Type B pancreatic cell (in vitro differentiated cells): ENCODE results near the gene ANGEL1. TPM values are rescaled to one million over a fixed set of nuclear protein-coding genes. Genes with fewer than 3 reads are reported as not detected.

ENCODE experiments used
- DNase-seq: peaks from one replicate; pipeline ENCODE4 v3.0.0; 2021; ENCODE audit warnings: mixed read lengths; ENCODE audit not compliant: unreplicated experiment; ENCODE audit errors: extremely low spot score
- H3K27ac Mint-ChIP-seq: 2 replicates; pipeline ENCODE4 v1.8.0; 2021; ENCODE audit warnings: mild to moderate bottlenecking, mixed read lengths
- H3K27me3 Mint-ChIP-seq: 2 replicates; pipeline ENCODE4 v1.8.0; 2021; ENCODE audit warnings: mixed read lengths
- H3K36me3 Mint-ChIP-seq: 2 replicates; pipeline ENCODE4 v1.8.0; 2021; ENCODE audit warnings: mixed read lengths
- H3K4me1 Mint-ChIP-seq: one replicate; pipeline ENCODE4 v1.8.0; 2021; ENCODE audit warnings: mixed read lengths; ENCODE audit not compliant: unreplicated experiment
- H3K4me3 Mint-ChIP-seq: 2 replicates; pipeline ENCODE4 v1.8.0; 2021; ENCODE audit warnings: mild to moderate bottlenecking, mixed read lengths
- H3K9me3 Mint-ChIP-seq: 2 replicates; pipeline ENCODE4 v1.8.0; 2021; ENCODE audit warnings: mixed read lengths
- total RNA-seq: library from RNA; stranded (reverse); gene quantifications from 2 replicates; pipeline ENCODE4 v1.2.1, GENCODE V29; 2021; ENCODE audit warnings: low replicate concordance
- TF ChIP-seq, protein P1 (sequence below): fragments of 200-600 bp; sonication (generic); conservative IDR thresholded peaks from 2 replicates; pipeline ENCODE4 v1.5.0; 2021; ENCODE audit warnings: antibody characterized with exemption, mild to moderate bottlenecking

Gene ANGEL1
- total RNA-seq, 1 donor from 2014 or later, result 28.4 TPM

DNA sequence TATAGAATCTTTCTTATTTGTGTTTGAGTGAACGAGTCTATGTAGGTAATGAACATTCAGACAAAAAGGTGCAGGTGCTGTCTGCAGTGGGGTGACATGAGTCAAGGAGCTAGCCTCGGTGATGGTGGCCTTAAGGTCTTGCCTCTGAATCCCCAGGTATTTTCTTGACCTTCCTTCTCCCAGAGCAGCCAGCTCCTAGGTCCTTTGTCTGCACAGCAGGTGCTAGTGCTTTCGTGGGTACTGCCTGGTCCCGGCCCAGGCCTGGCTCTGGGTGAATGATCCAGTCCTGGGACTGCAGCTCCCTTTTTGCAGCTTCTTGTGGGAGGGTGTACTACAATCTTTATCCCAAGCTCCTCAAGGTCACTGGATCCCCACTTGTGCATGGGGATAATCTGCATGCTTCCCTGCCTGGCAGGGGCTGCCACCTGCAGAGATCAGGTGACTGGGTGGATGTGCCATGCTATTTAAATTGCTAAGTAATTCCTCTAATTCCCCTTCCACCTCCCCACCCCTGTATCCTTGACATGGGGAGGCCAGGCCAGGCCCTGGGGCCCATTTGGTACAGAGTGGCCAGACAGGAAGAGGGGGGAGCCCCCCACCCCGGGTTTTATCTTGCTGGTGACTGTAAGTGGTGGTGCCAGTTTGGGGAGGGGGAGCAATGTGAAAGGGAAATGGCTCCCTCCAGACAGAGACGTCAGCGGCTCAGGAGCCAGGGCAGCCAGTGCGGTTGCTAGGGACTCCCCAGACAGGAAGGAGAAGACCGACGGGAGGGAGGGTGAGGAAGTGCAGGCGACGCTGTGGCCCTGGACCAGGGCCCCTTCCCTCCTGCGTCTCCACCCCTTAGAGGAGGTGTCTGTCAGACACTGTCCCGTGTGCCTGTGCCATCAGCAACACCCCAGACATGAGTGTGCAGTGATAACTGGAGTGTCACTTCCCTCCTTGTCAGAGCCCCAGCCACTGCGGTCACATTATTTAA lies 44.7 kb downstream of the ANGEL1 start:
- TF ChIP-seq, protein P1, sequence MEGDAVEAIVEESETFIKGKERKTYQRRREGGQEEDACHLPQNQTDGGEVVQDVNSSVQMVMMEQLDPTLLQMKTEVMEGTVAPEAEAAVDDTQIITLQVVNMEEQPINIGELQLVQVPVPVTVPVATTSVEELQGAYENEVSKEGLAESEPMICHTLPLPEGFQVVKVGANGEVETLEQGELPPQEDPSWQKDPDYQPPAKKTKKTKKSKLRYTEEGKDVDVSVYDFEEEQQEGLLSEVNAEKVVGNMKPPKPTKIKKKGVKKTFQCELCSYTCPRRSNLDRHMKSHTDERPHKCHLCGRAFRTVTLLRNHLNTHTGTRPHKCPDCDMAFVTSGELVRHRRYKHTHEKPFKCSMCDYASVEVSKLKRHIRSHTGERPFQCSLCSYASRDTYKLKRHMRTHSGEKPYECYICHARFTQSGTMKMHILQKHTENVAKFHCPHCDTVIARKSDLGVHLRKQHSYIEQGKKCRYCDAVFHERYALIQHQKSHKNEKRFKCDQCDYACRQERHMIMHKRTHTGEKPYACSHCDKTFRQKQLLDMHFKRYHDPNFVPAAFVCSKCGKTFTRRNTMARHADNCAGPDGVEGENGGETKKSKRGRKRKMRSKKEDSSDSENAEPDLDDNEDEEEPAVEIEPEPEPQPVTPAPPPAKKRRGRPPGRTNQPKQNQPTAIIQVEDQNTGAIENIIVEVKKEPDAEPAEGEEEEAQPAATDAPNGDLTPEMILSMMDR, result no peak

DNA sequence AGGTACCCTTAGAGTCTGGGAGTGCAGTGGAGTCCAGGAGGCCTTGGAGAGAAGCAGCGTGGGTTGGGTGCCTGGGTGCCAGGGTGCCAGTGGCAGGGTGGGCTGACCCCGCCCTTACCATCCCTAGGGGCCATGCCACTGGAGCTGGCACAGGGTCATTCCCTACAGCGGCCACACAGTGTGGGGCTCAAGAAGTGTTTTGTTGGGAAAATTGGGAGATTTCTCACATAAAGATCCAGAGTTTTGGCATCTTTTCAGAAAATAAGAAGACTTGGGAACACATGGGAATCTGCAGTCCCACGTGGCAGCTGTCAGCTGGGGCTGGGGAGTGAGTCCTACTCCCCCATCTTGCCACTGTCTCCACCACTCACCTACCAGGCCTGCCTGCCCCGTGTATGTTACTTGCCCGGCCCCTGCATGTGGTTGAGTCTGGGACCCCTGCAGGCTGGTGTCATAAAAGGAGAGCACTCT lies 47.2 kb downstream of the ANGEL1 start:
- H3K27me3 Mint-ChIP-seq, result peaks cover 33% of the 10 kb centered on the region
- H3K4me1 Mint-ChIP-seq, result peaks cover 30% of the 10 kb centered on the region
- H3K36me3 Mint-ChIP-seq, result peaks cover 3% of the 10 kb centered on the region
- TF ChIP-seq, protein P1, result no peak
- H3K4me3 Mint-ChIP-seq, result no peak overlapping the region
- no peak for DNase-seq
- no peak overlapping the region for H3K27ac Mint-ChIP-seq
- no peaks in the 10 kb centered on the region for H3K9me3 Mint-ChIP-seq

More for the DNA sequence above, 44.7 kb downstream of the ANGEL1 start:
- DNase-seq, result peak; percentile 52
- H3K4me1 Mint-ChIP-seq, result peaks cover 31% of the 10 kb centered on the region
- no peaks in the 10 kb centered on the region for H3K9me3 Mint-ChIP-seq
- H3K27me3 Mint-ChIP-seq, result peaks cover 19% of the 10 kb centered on the region
- H3K36me3 Mint-ChIP-seq, result peaks cover 3% of the 10 kb centered on the region
- H3K4me3 Mint-ChIP-seq, result no peak overlapping the region
- H3K27ac Mint-ChIP-seq, result no peak overlapping the region

DNA sequence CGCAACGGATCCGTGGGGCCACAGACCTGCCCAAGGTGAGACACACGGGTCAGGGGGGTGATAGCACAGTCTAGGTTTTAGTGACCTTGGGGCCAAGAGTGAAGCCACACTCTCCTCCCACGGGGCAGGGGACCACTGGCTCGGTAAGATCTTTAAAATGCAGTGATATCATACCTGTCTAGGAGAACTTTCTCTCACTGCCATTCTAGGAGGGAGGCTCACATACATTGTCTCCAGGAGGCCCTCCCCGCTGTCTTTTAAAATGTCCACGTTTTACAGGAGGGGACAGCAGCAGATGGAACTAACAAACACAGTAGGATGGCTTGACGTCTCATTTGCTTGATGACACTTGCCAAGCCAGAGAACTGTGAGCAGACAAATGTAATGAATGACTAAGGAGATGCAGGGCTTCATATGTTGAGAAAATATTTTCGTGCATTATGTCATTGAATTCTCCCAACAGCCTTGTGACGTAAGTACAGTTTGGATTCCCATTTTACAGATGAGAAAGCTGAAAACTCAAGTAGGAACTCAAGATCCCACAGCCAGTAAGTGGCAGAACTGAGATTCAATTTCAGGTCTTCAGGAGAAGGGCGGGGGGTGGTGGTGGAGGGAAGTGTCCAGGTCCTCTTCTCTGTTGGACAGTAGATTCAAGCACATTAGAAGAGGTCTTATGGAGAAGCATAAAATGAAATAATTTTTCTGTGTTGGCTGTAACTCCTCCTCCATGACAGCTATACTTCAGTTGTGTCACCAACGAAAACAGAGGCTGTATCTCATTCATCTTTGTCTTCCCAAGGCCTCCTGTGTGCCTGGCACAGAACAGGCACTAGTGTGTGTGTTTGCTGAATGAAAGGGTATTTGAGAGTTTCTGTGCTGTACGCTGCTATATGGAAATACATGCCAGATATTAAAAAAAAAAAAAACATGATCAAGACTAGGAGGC lies 49.3 kb downstream of the ANGEL1 start:
- DNase-seq, result no peak
- Mint-ChIP-seq H3K27me3 (peaks cover 51% of the 10 kb centered on the region), H3K9me3 (peaks cover 4% of the 10 kb centered on the region), H3K4me3 (peak overlapping the region; percentile 91), H3K36me3 (peaks cover 3% of the 10 kb centered on the region), H3K4me1 (peaks cover 29% of the 10 kb centered on the region), H3K27ac (no peak overlapping the region)
- TF ChIP-seq, protein P1, result no peak

DNA sequence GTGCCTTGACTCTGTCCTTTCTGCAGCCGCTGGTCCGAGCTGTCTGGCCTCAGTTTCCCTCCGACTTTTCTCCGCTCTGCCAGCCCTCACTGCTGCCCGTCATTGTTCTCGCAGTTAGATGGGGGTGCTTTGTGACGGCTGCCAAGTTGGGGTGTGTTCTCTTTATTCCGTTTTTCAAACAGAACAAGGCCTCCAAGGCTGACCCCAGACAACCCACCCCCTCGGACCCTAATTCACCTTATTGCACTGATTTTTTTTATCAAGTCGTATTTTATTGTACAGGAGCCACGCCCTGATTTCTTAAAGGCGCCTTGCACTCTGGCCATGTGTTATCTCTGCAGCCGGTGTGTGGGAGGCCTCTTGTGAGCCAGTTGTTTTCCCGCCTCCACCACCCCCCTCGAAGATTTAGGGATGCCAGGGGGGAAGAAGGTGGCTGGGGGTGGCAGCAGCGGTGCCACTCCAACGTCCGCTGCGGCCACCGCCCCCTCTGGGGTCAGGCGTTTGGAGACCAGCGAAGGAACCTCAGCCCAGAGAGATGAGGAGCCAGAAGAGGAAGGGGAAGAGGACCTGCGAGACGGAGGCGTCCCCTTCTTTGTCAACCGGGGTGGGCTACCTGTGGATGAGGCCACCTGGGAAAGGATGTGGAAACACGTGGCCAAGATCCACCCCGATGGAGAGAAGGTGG lies 50.1 kb downstream of the ANGEL1 start:
- H3K36me3 Mint-ChIP-seq, result peaks cover 3% of the 10 kb centered on the region
- TF ChIP-seq, protein P1, result no peak
- peaks cover 21% of the 10 kb centered on the region for H3K4me1 Mint-ChIP-seq
- H3K9me3 Mint-ChIP-seq, result peaks cover 4% of the 10 kb centered on the region
- H3K4me3 Mint-ChIP-seq, result peak overlapping the region; percentile 91
- H3K27ac Mint-ChIP-seq, result no peak overlapping the region
- DNase-seq, result peak; percentile 55
- peaks cover 56% of the 10 kb centered on the region for H3K27me3 Mint-ChIP-seq

DNA sequence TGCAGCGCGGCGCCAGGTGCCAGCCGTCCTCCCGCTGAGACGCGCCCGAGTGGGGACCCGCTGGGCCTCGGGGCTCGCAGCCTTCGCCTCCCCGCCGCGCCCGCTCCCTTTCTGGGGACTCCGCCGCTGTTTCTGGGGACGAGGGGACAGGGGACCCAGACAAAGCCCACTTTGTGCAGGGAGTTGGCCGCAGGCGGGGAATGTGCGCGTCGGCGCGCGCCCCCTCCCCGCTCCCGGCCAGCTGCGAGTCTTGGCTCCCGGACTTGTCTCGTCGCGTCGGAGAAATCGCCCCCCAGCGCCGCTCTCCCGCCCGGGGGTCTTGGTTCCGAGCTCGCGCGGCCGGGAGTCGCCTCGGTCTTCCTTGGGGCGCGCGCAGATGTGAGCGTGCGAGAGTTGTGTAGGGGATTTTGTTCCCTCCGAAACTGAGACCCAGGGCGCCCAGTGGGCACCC lies 50.7 kb downstream of the ANGEL1 start:
- Mint-ChIP-seq H3K4me1 (peaks cover 20% of the 10 kb centered on the region), H3K9me3 (peaks cover 4% of the 10 kb centered on the region), H3K36me3 (peaks cover 3% of the 10 kb centered on the region), H3K27me3 (peaks cover 56% of the 10 kb centered on the region), H3K27ac (no peak overlapping the region), H3K4me3 (peak overlapping the region; percentile 91)
- TF ChIP-seq, protein P1, result no peak
- DNase-seq, result no peak
